T1000 (cell line): ENCODE data around the gene SLC38A4.
"Not testable (repeated sequence)": the region's sequence is repeated elsewhere in the genome, so short reads cannot be mapped to it uniquely, and the experiment has no call there.

Source experiments
- DNase-seq: peaks from one replicate; lab custom pipeline; 2025; ENCODE audit warnings: mixed read lengths; lab: John Stamatoyannopoulos, UW

The SLC38A4 gene, protein sequence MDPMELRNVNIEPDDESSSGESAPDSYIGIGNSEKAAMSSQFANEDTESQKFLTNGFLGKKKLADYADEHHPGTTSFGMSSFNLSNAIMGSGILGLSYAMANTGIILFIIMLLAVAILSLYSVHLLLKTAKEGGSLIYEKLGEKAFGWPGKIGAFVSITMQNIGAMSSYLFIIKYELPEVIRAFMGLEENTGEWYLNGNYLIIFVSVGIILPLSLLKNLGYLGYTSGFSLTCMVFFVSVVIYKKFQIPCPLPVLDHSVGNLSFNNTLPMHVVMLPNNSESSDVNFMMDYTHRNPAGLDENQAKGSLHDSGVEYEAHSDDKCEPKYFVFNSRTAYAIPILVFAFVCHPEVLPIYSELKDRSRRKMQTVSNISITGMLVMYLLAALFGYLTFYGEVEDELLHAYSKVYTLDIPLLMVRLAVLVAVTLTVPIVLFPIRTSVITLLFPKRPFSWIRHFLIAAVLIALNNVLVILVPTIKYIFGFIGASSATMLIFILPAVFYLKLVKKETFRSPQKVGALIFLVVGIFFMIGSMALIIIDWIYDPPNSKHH

DNA sequence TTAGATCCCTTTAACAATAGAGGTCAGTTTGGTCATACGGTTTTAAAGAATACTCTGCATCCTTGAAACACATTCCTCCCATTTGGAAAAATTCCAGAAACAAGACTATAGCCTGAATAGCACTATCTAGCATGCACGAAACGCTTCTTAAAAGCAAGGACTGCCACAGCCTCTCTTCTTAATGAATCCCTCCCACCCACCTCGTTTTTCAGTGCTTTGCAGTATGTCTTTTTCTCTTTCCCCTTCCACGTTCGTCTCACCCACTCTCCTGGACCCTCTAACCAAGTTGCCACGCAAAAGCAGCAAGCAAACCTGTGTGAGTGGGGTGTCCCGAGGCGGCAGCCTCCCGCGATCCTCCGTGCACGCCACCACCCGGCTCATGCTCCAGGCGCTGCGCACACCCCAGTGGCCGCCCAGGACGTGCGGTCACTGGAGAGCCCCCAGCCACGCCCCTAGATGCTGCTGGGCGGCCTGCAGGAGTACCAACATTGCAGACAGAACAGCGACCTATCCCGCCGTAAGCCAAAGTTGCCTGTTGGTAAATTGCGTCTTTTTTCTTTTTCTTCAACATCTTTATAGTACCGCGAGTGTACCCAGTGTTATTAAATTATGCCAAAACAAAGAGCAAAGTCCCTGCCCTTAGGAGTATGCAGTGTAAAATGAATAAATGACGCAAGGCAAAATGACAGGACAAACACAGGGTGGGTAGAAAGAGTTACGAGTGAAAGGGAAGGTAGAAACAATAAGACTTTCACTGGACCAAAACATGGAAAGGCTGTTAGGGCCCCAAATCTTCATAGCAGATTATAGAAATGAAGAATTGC, at the start of gene SLC38A4:
Gene SLC38A4, minus strand, starts transcription at position 407 of the 824 bp plus-strand sequence. CDS start 32,926 bp downstream, outside the sequence.
- DNase-seq: no peak

DNA sequence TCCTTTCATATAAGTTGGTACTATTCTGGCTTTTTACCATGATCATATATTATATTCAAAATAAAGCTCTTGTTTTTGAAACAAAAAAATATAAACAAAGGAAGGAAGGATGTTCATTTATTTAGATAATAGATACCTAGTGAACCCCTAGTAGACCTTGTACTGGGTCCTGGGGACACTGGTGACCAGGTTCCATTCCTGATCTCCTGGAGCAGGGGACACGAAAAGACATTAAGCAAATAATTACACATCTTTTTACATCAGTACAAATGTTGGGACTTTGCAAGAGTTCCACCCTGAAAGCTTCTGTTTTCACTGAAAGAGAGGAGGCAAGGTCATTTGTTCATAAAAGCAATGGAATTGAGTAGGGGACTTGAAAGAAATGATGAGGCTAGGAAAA, 49.3 kb upstream of the SLC38A4 start:
- no peak for DNase-seq

DNA sequence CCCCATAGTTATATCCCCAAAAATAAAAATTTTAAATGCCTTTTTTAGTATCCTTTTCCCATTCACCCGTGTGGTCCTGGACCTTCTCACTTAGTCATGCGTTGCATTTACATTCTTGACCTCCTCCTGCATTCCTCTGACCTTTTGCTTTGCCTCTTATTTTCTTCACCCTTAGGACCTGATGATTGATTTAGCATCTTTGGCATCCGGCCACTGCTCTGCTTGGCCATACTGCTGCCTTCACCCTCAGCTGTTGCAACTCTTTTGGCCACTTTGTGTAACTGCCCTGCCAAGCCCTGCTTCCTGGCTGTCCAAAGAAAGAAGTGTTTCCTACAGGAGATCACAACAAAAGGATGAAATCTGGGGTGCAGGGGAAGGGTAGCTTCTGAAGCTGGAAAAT, 48.8 kb upstream of the SLC38A4 start:
- no peak for DNase-seq

DNA sequence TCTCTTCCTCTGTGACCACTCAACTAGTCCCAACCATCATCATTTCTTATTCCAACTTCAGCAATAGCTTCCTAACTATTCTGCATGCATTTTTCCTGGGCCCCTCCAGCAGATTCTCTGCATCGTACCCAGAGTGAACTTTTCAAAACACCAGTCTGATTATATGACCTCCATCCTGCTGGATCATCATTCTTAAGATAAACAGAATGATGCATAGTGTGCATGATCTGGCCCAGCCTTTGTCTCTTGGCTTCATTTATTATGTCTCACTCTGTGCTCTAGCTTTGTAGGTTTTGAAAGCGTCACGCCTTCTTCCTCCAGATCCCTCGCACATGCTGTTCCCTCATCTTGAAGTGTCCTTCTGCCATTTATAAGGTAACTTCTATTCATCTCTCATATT, 46.3 kb upstream of the SLC38A4 start:
- no peak for DNase-seq

DNA sequence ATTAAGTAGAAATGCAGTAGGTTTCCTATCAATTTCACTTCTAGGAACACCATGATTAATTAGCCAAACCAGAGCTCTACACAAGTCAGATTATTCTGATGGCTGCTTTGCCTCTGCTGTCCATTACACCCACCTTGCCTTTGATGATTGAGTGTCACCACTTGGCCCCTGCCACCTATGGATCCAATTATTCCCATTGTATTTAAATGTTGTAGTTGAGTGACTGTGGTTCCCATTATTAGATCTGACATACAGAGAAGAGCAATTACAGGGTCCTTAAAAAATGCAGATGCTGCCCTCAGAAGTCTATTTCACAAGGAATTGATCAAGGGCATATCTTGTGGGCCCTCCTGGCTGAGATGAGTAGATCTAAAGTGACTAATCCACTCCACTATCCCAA, 39.5 kb upstream of the SLC38A4 start:
- DNase-seq: no peak

DNA sequence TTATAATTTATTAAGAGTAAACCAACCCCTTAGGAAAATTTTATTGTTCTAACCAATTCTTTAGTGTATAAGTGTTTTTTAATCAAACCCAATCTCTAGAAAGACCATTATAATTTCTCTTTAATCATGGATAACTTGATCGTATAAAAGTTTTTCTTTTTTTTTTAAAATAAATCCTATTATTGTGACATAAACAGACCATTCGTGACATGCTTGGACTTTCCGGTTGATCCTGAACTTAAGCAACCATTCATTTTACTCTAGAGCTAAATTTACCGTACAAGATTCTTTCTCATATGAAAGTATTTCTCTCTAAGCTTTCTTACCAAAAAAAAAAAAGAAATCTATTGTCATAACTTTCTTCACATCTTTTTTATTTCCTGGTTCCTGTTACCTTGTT, 32.6 kb upstream of the SLC38A4 start:
- DNase-seq: no peak

DNA sequence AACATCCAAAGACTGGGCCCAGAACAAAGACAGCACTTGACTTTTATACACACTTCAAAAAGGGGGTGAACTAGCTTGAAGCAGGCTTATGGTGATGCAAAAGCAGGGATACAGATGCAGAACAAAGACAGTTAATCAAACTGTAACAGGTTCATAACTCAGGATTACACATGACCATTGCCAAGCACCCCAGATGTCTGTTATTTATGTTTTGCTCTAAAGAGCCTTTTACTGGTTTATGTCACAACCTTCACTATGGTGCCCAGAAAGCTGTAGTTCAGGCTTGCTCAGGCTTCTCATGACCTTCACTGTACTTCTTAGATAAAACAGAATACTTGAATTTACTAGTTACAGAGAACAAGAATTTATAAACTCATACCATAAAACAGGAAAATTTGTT, 31.7 kb upstream of the SLC38A4 start:
- DNase-seq: no peak

DNA sequence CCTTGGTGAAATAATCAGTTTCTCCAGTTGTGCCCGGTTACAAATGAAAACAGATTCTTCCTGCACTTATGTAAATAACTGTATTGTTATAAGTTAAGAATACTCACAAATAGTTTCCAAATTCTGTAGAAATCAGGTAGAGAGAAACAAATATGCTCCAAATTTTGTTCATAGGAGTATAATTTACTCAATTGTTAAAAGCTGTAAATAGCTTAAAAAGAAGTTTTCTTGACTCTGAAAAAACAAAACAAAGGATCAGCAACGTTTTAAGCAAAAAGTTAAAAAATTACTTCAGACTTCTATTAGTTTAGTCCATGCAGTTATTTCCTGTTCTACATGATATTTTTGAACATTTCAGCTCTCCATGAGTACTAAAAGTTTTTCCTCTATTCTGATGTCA, 30.0 kb upstream of the SLC38A4 start:
- DNase-seq: no peak

DNA sequence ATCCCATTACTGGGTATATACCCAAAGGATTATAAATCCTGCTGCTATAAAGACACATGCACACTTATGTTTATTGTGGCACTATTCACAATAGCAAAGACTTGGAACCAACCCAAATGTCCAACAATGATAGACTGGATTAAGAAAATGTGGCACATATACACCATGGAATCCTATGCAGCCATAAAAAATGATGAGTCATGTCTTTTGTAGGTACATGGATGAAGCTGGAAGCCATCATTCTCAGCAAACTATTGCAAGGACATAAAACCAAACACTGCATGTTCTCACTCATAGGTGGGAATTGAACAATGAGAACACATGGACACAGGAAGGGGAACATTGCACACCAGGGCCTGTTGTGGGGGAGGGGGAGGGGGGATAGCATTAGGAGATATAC, 28.4 kb upstream of the SLC38A4 start:
- not testable (repeated sequence) for DNase-seq

DNA sequence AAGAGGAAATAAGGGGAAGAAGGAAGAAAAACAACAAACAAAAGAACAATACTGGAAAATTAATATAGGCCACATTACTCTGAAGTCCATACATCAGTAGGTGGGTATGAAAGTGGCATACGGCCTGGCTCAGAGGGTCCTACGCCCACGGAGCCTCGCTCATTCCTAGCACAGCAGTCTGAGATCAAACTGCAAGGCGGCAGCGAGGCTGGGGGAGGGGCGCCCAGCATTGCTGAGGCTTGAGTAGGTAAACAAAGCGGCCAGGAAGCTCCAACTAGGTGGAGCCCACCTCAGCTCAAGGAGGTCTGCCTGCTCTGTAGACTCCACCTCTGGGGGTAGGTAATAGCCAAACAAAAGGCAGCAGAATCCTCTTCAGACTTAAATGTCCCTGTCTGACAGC, 23.0 kb upstream of the SLC38A4 start:
- not testable (repeated sequence) for DNase-seq

DNA sequence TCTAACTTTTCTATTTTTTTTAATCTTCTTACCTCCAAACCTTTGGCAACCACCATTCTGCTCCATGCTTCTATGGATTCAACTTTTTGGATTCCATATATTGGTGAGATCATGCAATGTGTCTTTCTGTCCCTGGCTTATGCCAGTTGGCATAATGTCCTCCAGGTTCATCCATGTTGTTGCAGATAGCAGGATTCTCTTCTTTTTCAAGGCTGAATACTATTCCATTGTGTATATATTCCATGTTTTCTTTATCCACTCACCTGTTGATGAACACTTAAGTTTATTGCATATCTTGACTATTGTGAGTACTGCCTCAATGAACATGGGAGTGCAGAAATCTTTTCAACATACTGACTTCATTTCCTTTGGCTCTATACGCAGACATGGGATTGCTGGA, 21.2 kb upstream of the SLC38A4 start:
- DNase-seq: no peak

DNA sequence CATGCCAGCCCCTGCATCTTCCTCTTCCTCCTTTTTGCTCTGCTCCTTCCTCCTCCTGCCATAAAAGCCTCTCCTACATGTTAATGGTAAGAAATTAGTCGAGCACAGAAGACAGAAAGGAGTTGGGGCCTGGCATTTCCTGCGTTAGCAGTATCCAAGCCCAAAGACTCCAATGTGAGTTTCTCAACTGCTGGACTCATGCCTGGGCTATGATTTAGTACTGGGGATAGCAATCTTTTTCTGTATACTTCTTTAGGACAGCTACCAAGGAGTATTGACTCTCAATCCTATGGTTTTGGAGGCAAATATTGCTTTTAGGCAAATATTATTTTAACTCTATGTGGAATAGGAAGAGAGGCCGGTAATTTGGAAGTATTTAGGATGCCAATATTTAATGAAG, 18.0 kb upstream of the SLC38A4 start:
- no peak for DNase-seq

DNA sequence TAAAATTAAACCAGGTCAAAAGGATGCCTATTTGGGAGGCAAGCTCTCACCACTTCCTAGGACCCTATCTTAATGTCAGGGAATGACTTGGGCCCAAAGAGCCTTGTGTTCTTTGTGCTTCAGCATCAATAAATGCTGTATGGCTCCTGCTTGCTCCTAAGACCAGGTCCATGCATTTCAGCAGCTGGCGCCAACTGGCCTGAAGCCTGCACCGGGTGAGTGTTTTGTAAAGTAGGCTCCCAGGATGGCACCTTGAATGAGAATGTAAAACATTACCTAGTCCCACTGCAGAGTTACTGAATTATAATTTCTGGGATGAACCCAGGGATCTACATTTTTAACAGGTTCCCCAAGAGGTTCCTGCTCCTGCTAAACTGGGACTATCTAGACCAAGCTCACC, 16.1 kb upstream of the SLC38A4 start:
- DNase-seq: no peak

DNA sequence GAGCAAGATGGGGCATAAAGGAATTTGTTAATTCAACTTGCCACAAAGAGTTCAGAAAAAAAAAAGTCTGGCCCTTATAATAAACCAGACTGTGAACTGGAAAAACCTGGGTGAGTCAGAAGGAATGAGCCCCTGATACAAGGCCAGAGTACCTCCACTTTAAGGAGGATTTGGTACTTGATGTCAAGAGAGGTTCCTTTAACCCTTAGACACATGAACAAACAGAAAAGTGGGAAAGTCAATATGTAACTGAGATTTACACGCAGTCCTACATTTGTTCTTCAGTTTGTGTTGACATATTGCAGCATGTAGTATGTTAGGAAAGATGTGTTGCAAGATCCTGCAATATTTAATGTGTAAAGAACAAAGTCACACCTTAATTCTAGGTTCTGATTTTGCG, 14.2 kb upstream of the SLC38A4 start:
- no peak for DNase-seq

DNA sequence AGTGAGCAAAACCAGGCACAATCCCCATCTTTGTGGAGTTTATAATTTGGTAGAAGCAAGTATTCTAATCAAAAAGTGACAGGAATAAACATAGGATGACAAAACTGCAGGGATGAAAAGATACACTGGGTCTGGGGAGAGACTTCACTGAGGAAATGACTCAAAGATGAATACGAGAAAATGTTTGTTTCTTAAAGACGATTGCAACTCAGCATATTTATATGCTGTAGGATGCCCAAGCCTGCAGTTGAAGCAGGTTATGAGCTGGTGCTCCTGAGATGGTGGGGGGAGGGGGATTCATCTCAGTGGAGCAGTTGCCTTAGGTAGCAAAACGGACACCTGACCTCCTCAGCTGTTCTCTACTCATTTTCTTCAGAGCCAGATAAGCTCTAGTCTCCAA, 13.4 kb upstream of the SLC38A4 start:
- no peak for DNase-seq

DNA sequence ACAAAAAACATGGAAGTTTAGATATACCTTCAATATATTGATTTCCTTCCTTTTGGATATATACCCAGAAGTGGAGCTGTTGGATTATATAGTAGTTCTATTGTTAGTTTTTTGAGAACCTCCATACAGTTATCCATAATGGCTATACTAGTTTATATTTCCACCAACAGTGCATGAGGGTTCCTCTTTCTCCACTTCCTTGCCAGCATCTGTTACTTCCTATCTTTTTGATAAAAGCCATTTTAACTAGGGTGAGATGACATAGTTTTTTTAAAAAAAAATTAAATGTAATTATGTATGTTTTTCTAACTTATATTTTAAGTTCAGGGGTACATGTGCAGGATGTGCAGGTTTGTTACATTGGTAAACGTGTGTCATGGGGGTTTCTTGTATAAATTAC, 10.0 kb upstream of the SLC38A4 start:
- no peak for DNase-seq

DNA sequence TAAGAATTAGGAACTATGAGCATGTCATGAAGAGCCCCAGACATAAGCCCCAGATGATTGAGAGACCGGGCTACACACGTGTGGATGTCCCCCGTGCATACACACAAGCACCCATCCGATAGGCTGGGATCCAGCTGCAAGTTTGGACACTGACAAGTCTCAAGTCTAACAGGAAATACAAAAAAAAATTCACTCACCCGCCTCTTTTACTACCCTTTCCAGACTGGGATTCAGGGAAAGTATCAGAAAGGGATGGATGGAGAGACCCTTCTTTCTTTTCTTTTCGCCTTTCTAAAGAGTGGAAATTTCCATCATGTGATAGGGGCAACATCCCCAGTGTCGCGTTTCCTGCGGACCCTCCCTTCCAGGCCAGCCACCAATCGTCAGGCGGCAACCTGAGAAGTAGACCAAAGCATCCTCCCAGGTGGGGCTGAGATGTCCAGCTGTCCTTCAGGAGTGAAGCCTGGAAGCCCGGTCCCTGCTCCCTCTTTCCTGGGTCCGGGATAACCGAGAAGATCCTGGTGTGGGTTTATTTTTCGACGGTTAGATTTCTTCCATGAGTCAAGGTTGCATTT, 6.4 kb upstream of the SLC38A4 start:
- no peak for DNase-seq

DNA sequence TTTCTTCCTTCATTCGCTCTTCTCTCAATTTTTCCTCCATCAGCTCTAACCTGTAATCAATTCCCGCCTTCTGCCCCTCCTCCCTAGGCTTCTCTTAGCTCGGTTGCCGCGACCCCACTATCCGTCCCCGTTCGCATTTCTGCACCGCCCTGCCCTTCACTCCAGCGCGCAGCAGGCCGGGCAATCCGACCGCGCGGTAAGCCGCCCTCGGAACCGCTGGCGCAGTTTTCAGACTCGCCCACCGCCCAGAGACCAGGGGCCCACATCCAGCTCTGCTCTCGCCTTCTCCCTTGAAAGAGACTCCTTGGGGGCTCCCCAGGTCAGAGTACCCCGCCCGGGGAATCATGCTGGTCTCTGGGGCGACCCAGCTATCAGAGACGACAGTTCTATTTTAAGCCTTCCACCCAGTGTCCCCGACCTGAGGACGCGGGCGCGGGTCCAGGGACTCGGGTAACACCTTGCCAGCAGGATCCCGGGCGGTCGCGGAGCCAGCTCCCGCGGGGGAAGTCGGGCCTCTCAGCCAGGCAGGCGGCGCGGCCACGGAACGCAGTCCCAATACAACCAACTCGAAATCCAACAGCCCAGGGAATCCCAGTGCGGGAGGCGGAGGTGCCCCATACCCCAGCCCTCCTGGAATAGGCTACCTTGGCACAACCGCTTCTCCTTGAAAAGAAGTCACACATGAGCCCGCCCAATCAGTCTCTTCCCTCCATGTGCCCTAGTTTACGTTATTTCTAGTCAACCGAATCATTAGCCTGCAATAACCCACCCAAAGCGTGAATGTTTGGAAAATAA, 5.7 kb upstream of the SLC38A4 start:
- no peak for DNase-seq

DNA sequence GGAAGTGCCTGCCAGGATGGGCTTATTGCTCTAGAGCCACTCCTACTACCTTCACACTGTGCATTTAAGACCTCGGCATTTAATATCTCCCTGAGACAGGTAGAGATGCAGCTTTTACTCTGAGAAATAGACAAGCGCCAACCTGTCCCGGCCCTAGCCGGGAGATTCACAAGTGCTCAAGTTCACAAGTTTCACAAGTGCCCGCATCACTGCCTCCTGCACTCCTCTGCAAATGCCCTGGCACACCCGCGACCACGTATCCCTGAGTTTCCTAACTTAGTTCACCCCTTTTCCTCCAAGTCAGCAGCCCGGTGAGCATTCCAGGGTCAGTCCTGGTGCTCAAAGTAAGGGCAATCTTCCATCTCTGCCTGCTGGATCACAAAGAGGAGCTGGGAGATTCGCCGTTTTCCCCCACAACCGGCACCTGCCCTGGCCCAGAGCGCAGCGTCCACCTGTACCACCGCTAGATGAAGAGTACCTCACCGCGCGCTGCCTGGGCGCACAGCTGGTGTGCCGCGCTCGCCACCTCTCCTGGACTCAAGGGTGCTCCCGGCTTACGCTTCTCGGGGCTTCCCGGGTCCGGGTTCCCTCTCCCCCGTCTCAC, 5.0 kb upstream of the SLC38A4 start:
- no peak for DNase-seq

DNA sequence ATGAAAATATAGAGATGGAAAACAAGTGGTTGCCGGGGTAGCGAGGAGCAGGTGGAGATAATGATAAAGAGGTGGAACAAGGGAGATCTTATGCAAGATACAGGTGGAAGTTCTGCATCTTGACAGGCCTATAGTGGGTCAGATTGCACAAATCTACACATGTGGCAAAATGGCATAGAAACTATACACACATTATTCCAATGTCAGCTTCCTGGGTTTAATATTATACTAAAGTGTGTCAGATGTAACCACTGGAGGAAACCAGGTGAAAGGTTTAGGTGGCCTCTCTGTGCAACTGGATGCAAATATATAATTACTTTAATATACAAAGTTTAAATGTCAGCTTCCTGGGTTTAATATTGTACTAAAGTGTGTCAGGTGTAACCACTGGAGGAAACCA, 1.1 kb downstream of the SLC38A4 start:
- no peak for DNase-seq

DNA sequence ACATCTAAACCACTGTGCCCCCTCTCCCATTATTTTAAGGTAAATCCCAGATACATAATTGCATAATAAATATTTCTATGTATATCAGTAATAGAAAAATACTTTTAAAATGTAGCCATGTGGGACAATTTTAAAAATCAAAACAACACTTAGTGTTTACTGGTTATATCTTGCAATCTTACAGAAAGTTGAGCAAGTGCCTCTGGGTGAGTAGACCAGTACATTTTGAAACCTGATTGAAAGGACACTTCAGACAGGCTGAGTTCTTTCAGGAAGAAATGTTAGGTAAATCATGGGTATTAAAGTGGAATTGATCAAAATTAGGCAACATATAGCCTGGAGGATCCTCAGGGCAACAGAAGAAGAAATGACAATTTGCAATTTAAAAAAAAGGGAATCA, 7.2 kb downstream of the SLC38A4 start:
- no peak for DNase-seq
